Suprapubic skin (tissue), 4 donors: ENCODE results near the gene PDS5B. TPM values are rescaled to one million over a fixed set of nuclear protein-coding genes. Genes with fewer than 3 reads are reported as not detected.
"Not testable (repeated sequence)": the region's sequence is repeated elsewhere in the genome, so short reads cannot be mapped to it uniquely, and the experiment has no call there.

Experiments used
- DNase-seq, 2 donors: peaks; one replicate each; pipeline ENCODE4 v3.0.0-alpha.2; 2019; ENCODE audit warnings: low spot score in 2 of 2
- H3K27ac ChIP-seq: fragments of 200-600 bp; sonication (generic); one replicate; pipeline ENCODE4 v1.5.1; 2019
- H3K27me3 ChIP-seq: fragments of 200-600 bp; sonication (generic); one replicate; pipeline ENCODE4 v1.5.1; 2019
- H3K36me3 ChIP-seq: fragments of 200-600 bp; sonication (generic); one replicate; pipeline ENCODE4 v1.5.1; 2019
- H3K4me1 ChIP-seq: fragments of 200-600 bp; sonication (generic); one replicate; pipeline ENCODE4 v1.5.1; 2019
- H3K4me3 ChIP-seq: fragments of 200-600 bp; sonication (generic); one replicate; pipeline ENCODE4 v1.5.1; 2019; ENCODE audit warnings: mild to moderate bottlenecking
- H3K9me3 ChIP-seq: fragments of 200-600 bp; sonication (generic); one replicate; pipeline ENCODE4 v1.5.1; 2019
- EP300 ChIP-seq: sonication (generic); formaldehyde crosslinking; IDR thresholded peaks from one replicate; pipeline ENCODE4 v1.6.1; 2017; ENCODE audit warnings: antibody characterized with exemption
- POLR2A ChIP-seq, 2 donors: fragments of 450-650 bp; IDR thresholded peaks; one replicate each; pipeline ENCODE4 v1.6.1; 2017; ENCODE audit warnings: antibody characterized with exemption in 2 of 2, mild to moderate bottlenecking in 2 of 2, moderate library complexity in 2 of 2
- POLR2AphosphoS5 ChIP-seq, 3 donors: sonication (generic); formaldehyde crosslinking; IDR thresholded peaks; one replicate each; pipeline ENCODE4 v1.6.1; 2017; ENCODE audit warnings: antibody characterized with exemption in 3 of 3
- WGBS: methylation state at CpG from one replicate; pipeline ENCODE4 v1.1.5; 2018; 5-methylcytosine and 5-hydroxymethylcytosine counted together
- total RNA-seq, 4 donors: library from RNA; depleted of rRNA; stranded (reverse); fragments of >200 nt; gene quantifications; one replicate each; pipeline ENCODE4 v1.1.0, GENCODE V29; 2016
- TF ChIP-seq, protein P1 (sequence below), 2 donors: fragments of 200-600 bp in 1 of 2; fragments of 450-650 bp in 1 of 2; sonication (generic) in 1 of 2; IDR thresholded peaks; one replicate each; pipeline ENCODE4 v1.5.1; 2016 to 2019; ENCODE audit warnings: antibody characterized with exemption in 2 of 2, mild to moderate bottlenecking in 1 of 2, moderate library complexity in 1 of 2

Gene PDS5B
- total RNA-seq, 4 donors from 2014 or later: 17.8 to 48.2 (median 28.5) TPM

DNA sequence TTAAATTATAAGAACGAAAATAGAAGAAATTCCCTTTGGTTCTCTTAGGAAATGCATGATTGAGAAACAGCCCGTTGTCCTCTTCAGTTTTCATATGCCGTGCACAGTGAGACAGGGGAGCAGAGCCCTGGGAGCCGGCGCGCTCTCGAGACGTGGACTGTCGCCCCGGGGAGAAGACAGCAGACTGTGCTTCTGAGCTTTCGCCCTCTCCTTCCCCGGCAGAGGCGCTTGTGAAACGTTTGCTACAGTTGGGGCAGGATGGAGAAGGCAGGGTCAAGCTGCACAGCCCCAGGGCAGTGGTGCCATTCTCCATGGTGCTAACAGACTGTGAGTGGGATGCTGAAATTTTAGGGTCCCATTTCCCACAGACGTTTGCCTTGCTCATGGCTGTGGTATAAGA, 237.8 kb downstream of the PDS5B start:
- no peak for DNase-seq
- Histone ChIP-seq H3K4me3 (no peak overlapping the region), H3K9me3 (no peaks in the 10 kb centered on the region), H3K36me3 (no peaks in the 10 kb centered on the region), H3K27me3 (no peaks in the 10 kb centered on the region), H3K4me1 (no peaks in the 10 kb centered on the region), H3K27ac (no peak overlapping the region)
- 62% methylated on average over 15 of the region's 15 CpGs for WGBS
- TF ChIP-seq POLR2A (IDR thresholded peaks at IDR 0.05): no peak
- TF ChIP-seq POLR2AphosphoS5 (IDR thresholded peaks at IDR 0.05): no peak
- no peak for TF ChIP-seq EP300
- TF ChIP-seq, protein P1, sequence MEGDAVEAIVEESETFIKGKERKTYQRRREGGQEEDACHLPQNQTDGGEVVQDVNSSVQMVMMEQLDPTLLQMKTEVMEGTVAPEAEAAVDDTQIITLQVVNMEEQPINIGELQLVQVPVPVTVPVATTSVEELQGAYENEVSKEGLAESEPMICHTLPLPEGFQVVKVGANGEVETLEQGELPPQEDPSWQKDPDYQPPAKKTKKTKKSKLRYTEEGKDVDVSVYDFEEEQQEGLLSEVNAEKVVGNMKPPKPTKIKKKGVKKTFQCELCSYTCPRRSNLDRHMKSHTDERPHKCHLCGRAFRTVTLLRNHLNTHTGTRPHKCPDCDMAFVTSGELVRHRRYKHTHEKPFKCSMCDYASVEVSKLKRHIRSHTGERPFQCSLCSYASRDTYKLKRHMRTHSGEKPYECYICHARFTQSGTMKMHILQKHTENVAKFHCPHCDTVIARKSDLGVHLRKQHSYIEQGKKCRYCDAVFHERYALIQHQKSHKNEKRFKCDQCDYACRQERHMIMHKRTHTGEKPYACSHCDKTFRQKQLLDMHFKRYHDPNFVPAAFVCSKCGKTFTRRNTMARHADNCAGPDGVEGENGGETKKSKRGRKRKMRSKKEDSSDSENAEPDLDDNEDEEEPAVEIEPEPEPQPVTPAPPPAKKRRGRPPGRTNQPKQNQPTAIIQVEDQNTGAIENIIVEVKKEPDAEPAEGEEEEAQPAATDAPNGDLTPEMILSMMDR (IDR thresholded peaks at IDR 0.05): no peak

DNA sequence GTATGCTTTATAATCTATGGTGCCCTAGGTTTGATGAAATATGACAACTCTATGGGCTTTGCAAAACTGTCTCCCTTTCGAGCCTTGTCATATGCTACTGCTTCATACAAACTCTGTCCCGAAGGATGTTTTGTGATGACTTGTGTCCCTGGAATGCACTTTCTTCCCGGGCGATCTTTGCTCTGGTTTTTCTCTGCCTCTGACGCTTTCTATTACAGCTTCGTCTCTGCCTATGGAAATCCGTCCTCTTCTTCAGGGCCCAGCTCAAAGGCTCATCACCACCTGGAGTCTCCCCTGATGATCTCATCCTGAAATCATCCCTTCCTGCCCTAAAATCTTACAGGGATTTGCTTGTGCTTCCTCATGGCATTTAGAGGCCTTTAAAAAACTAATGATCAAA, 238.4 kb downstream of the PDS5B start:
- 30% methylated on average over 7 of the region's 7 CpGs for WGBS
- no peak for DNase-seq
- Histone ChIP-seq H3K4me1 (no peaks in the 10 kb centered on the region), H3K27ac (no peak overlapping the region), H3K4me3 (no peak overlapping the region), H3K27me3 (no peaks in the 10 kb centered on the region), H3K36me3 (no peaks in the 10 kb centered on the region), H3K9me3 (no peaks in the 10 kb centered on the region)
- no peak for TF ChIP-seq POLR2AphosphoS5 (IDR thresholded peaks at IDR 0.05)
- TF ChIP-seq, protein P1 (IDR thresholded peaks at IDR 0.05): no peak
- no peak for TF ChIP-seq EP300
- TF ChIP-seq POLR2A (IDR thresholded peaks at IDR 0.05): no peak

DNA sequence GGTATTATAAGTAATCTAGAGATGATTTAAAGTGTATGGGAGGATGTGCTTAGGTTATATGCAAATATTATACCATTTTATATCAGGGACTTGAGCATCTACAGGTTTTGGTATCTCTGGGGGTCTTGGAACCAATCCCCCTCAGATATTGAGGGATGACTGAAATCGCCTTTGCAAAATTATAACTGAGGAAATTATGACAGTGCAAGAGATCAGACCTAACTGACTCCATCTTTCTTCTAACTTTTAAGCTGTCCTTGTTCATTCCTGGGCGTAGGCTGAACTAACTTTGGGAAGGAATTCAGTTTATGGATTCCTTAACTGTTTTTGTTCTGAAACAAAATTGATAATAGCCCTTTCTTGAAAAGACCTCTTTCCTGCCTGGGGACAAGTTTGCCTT, 239.2 kb downstream of the PDS5B start:
- TF ChIP-seq POLR2A (IDR thresholded peaks at IDR 0.05) (no peak), EP300 (no peak)
- TF ChIP-seq, protein P1 (IDR thresholded peaks at IDR 0.05): no peak
- no peaks in the 10 kb centered on the region for H3K27me3 ChIP-seq
- no peak for DNase-seq
- no peaks in the 10 kb centered on the region for H3K9me3 ChIP-seq
- 91% methylated on average over 2 of the region's 2 CpGs for WGBS
- H3K27ac ChIP-seq: no peak overlapping the region
- H3K4me1 ChIP-seq: no peaks in the 10 kb centered on the region
- no peaks in the 10 kb centered on the region for H3K36me3 ChIP-seq
- H3K4me3 ChIP-seq: no peak overlapping the region

DNA sequence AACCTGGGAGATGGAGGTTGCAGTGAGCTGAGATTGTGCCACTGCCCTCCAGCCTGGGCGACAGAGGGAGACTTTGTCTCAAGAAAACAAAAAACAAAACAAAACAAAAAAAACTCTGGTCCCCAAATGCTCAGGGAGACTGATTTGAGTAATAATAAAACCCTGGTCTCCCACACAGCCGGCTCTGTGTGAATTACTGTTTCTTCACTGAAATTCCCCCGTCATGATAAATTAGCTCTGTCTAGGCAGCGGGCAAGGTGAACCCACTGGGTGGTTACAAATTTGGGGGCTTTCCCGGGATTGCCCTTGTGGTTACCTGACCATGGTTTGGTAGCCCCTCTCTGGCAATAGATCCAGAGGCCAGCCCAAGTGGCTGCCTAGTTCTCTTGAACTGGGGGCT, 240.1 kb downstream of the PDS5B start:
- not testable (repeated sequence) for H3K4me3 ChIP-seq, H3K27me3 ChIP-seq, DNase-seq, H3K9me3 ChIP-seq, H3K4me1 ChIP-seq, H3K36me3 ChIP-seq, H3K27ac ChIP-seq
- 85% methylated on average over 4 of the region's 5 CpGs for whole genome bisulfite sequencing

Other genes with a start within 250 kb of the PDS5B start
- gene N4BP2L1, start 158.3 kb upstream of the PDS5B start, total RNA-seq: 10 to 100 TPM; 31.3 to 71.5 (median 34.6) TPM
- 100 to 1,000 TPM in 3 of 4 donors, 10 to 100 TPM in 1; 79.8 to 722 (median 131) TPM for gene N4BP2L2, start 47.7 kb upstream of the PDS5B start, total RNA-seq